CD4-positive, CD25-positive, alpha-beta regulatory T cell (primary cell): ENCODE data around the gene NUP188. TPM values are rescaled to one million over a fixed set of nuclear protein-coding genes. Genes with fewer than 3 reads are reported as not detected.

ENCODE experiments used
- polyA plus RNA-seq, 4 donors: library from polyadenylated mRNA; unstranded; fragments of 300-500 nt; fragmentation: Illumina TruSeq; gene quantifications; one replicate each; pipeline ENCODE4 v1.2.3, GENCODE V29; 2021
- total RNA-seq: library from RNA; stranded (reverse); gene quantifications from one replicate; pipeline ENCODE4 v1.2.3, GENCODE V29; 2022

NUP188 gene
- total and polyA plus RNA-seq, 5 donors from 2014 or later: 20.8 to 74.3 (median 22.6) TPM

Other genes with a start within 250 kb of the NUP188 start
- 2.6 TPM for gene PKN3, start 245.2 kb upstream of the NUP188 start, total RNA-seq
- under 1 TPM in 3 of 4 donors, not detected in 1; 0.69 to 0.96 (median 0.70) TPM for gene PKN3, start 245.2 kb upstream of the NUP188 start, polyA plus RNA-seq
- gene ZDHHC12, start 223.6 kb upstream of the NUP188 start, total RNA-seq: 25.1 TPM
- gene ZDHHC12, start 223.6 kb upstream of the NUP188 start, polyA plus RNA-seq: 10 to 100 TPM; 49.4 to 59.8 (median 54.3) TPM
- 44.7 TPM for gene ZER1, start 175.8 kb upstream of the NUP188 start, total RNA-seq
- gene ZER1, start 175.8 kb upstream of the NUP188 start, polyA plus RNA-seq: 10 to 100 TPM; 31.9 to 44.2 (median 37.1) TPM
- gene TBC1D13, start 160.4 kb upstream of the NUP188 start, total RNA-seq: 24.3 TPM
- 10 to 100 TPM; 13.3 to 18.8 (median 16.8) TPM for gene TBC1D13, start 160.4 kb upstream of the NUP188 start, polyA plus RNA-seq
- 9.6 TPM for gene ENDOG, start 129.2 kb upstream of the NUP188 start, total RNA-seq
- gene ENDOG, start 129.2 kb upstream of the NUP188 start, polyA plus RNA-seq: 10 to 100 TPM; 15.6 to 20.6 (median 19.2) TPM
- gene SPOUT1, start 117.9 kb upstream of the NUP188 start, total RNA-seq: 36.1 TPM
- gene SPOUT1, start 117.9 kb upstream of the NUP188 start, polyA plus RNA-seq: 10 to 100 TPM; 43.0 to 77.7 (median 62.6) TPM
- gene KYAT1, start 65.7 kb upstream of the NUP188 start, total RNA-seq: 8.2 TPM
- gene KYAT1, start 65.7 kb upstream of the NUP188 start, polyA plus RNA-seq: 10 to 100 TPM; 11.3 to 15.7 (median 11.6) TPM
- 39.7 TPM for gene LRRC8A, start 65.6 kb upstream of the NUP188 start, total RNA-seq
- gene LRRC8A, start 65.6 kb upstream of the NUP188 start, polyA plus RNA-seq: 10 to 100 TPM; 29.3 to 35.0 (median 31.3) TPM
- 0.52 TPM for gene PHYHD1, start 26.7 kb upstream of the NUP188 start, total RNA-seq
- under 1 TPM in 2 of 4 donors, not detected in 2; 0.40 to 0.60 TPM for gene PHYHD1, start 26.7 kb upstream of the NUP188 start, polyA plus RNA-seq
- gene DOLK, start 96 bp upstream of the NUP188 start, total RNA-seq: 6.1 TPM
- gene DOLK, start 96 bp upstream of the NUP188 start, polyA plus RNA-seq: 10 to 100 TPM in 2 of 4 donors, 1 to 10 TPM in 2; 7.6 to 12.3 (median 9.7) TPM
- gene SH3GLB2, start 80.6 kb downstream of the NUP188 start, total RNA-seq: 77.8 TPM
- 10 to 100 TPM; 18.2 to 38.8 (median 26.6) TPM for gene SH3GLB2, start 80.6 kb downstream of the NUP188 start, polyA plus RNA-seq
- gene MIGA2, start 88.9 kb downstream of the NUP188 start, total RNA-seq: 48.5 TPM
- gene MIGA2, start 88.9 kb downstream of the NUP188 start, polyA plus RNA-seq: 1 to 10 TPM; 6.3 to 8.0 (median 7.6) TPM
- 3.9 TPM for gene DOLPP1, start 133.4 kb downstream of the NUP188 start, total RNA-seq
- gene DOLPP1, start 133.4 kb downstream of the NUP188 start, polyA plus RNA-seq: 1 to 10 TPM; 8.6 to 9.3 (median 8.9) TPM
- gene CRAT, start 163.1 kb downstream of the NUP188 start, total RNA-seq: 12.5 TPM
- gene CRAT, start 163.1 kb downstream of the NUP188 start, polyA plus RNA-seq: 10 to 100 TPM in 2 of 4 donors, 1 to 10 TPM in 2; 8.7 to 11.4 (median 10.2) TPM
- 53.7 TPM for gene PTPA, start 163.7 kb downstream of the NUP188 start, total RNA-seq
- gene PTPA, start 163.7 kb downstream of the NUP188 start, polyA plus RNA-seq: 10 to 100 TPM; 12.9 to 21.6 (median 16.0) TPM
- gene IER5L, start 230.6 kb downstream of the NUP188 start, total RNA-seq: 2.7 TPM
- gene IER5L, start 230.6 kb downstream of the NUP188 start, polyA plus RNA-seq: not detected